Measurements from ENCODE around the gene C3AR1. TPM values are rescaled to one million over a fixed set of nuclear protein-coding genes. Genes with fewer than 3 reads are reported as not detected.
"Not testable (repeated sequence)": the region's sequence is repeated elsewhere in the genome, so short reads cannot be mapped to it uniquely, and the experiment has no call there.

C3AR1 gene
- total RNA-seq, 1 donor from 2014 or later = not detected

GRCh38 chr12:8031872-8032241 is 34.3 kb downstream of the C3AR1 start:
- Mint-ChIP-seq H3K36me3 (ENCODE audit: unreplicated experiment) (no peaks in the 10 kb centered on the region), H3K4me3 (ENCODE audit: unreplicated experiment) (peak overlapping the region; percentile 86), H3K4me1 (ENCODE audit: low read depth, unreplicated experiment) (peaks cover 13% of the 10 kb centered on the region), H3K27ac (ENCODE audit: unreplicated experiment) (peak overlapping the region; percentile 73), H3K9me3 (ENCODE audit: unreplicated experiment) (no peaks in the 10 kb centered on the region), H3K27me3 (ENCODE audit: unreplicated experiment) (peaks cover 6% of the 10 kb centered on the region)
- DNase-seq = no peak
- no peak for TF ChIP-seq CTCF (IDR thresholded peaks at IDR 0.05; ENCODE audit: partially characterized antibody, unreplicated experiment)

- H3K27ac Mint-ChIP-seq (ENCODE audit: unreplicated experiment); H3K36me3 Mint-ChIP-seq (ENCODE audit: unreplicated experiment); H3K9me3 Mint-ChIP-seq (ENCODE audit: unreplicated experiment); DNase-seq; H3K4me3 Mint-ChIP-seq (ENCODE audit: unreplicated experiment): not testable (repeated sequence)
- Mint-ChIP-seq H3K4me1 (ENCODE audit: low read depth, unreplicated experiment) (peaks cover 16% of the 10 kb centered on the region), H3K27me3 (ENCODE audit: unreplicated experiment) (peaks cover 11% of the 10 kb centered on the region)
Observed at GRCh38 chr12:8031017-8031416, 35.1 kb downstream of the C3AR1 start.

GRCh38 chr12:8030189-8030588 is 36.0 kb downstream of the C3AR1 start:
- peaks cover 16% of the 10 kb centered on the region for H3K4me1 Mint-ChIP-seq (ENCODE audit: low read depth, unreplicated experiment)
- peak overlapping the region; percentile 42 for H3K4me3 Mint-ChIP-seq (ENCODE audit: unreplicated experiment)
- DNase-seq = no peak
- peaks cover 11% of the 10 kb centered on the region for H3K27me3 Mint-ChIP-seq (ENCODE audit: unreplicated experiment)
- H3K27ac Mint-ChIP-seq (ENCODE audit: unreplicated experiment) = no peak overlapping the region
- peaks cover 6% of the 10 kb centered on the region for H3K9me3 Mint-ChIP-seq (ENCODE audit: unreplicated experiment)
- no peak for TF ChIP-seq CTCF (IDR thresholded peaks at IDR 0.05; ENCODE audit: partially characterized antibody, unreplicated experiment)
- H3K36me3 Mint-ChIP-seq (ENCODE audit: unreplicated experiment) = no peaks in the 10 kb centered on the region

GRCh38 chr12:8028267-8028666 is 37.9 kb downstream of the C3AR1 start:
- H3K4me1 Mint-ChIP-seq (ENCODE audit: low read depth, unreplicated experiment) = peaks cover 7% of the 10 kb centered on the region
- H3K36me3 Mint-ChIP-seq (ENCODE audit: unreplicated experiment) = no peaks in the 10 kb centered on the region
- no peak overlapping the region for H3K27ac Mint-ChIP-seq (ENCODE audit: unreplicated experiment)
- DNase-seq = no peak
- H3K27me3 Mint-ChIP-seq (ENCODE audit: unreplicated experiment) = peaks cover 11% of the 10 kb centered on the region
- peaks cover 6% of the 10 kb centered on the region for H3K9me3 Mint-ChIP-seq (ENCODE audit: unreplicated experiment)
- peak overlapping the region; percentile 34 for H3K4me3 Mint-ChIP-seq (ENCODE audit: unreplicated experiment)
- TF ChIP-seq CTCF (IDR thresholded peaks at IDR 0.05; ENCODE audit: partially characterized antibody, unreplicated experiment) = no peak

- Mint-ChIP-seq H3K4me3 (ENCODE audit: unreplicated experiment) (peak overlapping the region; percentile 95), H3K36me3 (ENCODE audit: unreplicated experiment) (no peaks in the 10 kb centered on the region), H3K4me1 (ENCODE audit: low read depth, unreplicated experiment) (peaks cover 7% of the 10 kb centered on the region), H3K27me3 (ENCODE audit: unreplicated experiment) (peaks cover 11% of the 10 kb centered on the region), H3K27ac (ENCODE audit: unreplicated experiment) (peak overlapping the region; percentile 63), H3K9me3 (ENCODE audit: unreplicated experiment) (peaks cover 6% of the 10 kb centered on the region)
- no peak for DNase-seq
- TF ChIP-seq CTCF (IDR thresholded peaks at IDR 0.05; ENCODE audit: partially characterized antibody, unreplicated experiment) = no peak
Observed at GRCh38 chr12:8027856-8028255, 38.3 kb downstream of the C3AR1 start.
